ENCODE results near the gene CERS3. TPM values are rescaled to one million over a fixed set of nuclear protein-coding genes. Genes with fewer than 3 reads are reported as not detected.
A peak's percentile ranks its signal among the peaks of the same experiment; 100 is the strongest.

Gene CERS3
- total RNA-seq: under 1 TPM; 0.34 to 0.44 TPM

DNA sequence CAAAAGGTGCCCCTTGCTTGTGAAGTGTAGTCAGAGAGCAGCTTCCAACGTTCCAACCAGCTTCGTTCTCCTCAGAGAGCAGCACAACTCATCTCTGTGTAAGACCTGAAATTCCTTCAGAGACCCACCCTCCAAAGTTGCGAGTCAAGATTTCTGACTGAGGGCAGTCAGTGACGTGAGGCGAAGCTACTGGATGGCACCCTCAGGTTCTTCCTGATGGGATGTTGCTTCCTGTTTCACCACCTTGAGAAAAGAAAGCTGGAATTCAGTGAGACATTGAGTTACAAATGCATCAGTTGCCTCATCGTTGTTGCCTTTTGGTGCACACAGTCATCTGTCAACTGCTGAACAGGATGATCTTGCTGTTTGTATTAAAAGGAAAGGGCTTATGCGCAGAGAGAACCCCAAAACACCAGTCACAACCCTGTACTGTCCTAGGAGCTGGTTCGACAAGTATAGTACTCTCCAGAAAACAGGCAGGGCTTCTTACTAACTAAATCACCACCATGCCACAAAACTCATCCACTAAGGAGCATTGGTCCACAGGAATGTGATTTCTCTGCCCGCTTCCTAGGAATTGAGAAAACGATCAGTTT lies at the start of gene CERS3:
Gene CERS3 (minus strand): TSS at position 118 of the 596 bp plus-strand sequence. CDS start 27,101 bp downstream, outside the sequence.
- no peaks in the 10 kb centered on the region for H3K9me3 Mint-ChIP-seq
- no peak within 1 kb of the TSS for H3K27ac Mint-ChIP-seq
- no peak within 1 kb of the TSS for H3K4me3 Mint-ChIP-seq
- no peak for ATAC-seq (ENCODE audit: low read depth)
- no peaks in the 10 kb centered on the region for H3K4me1 Mint-ChIP-seq
- POLR2A ChIA-PET: no interaction called here
- H3K36me3 Mint-ChIP-seq: no peaks in the 10 kb centered on the region
- peaks cover 3% of the 10 kb centered on the region for H3K27me3 Mint-ChIP-seq
- DNase-seq: no peak

DNA sequence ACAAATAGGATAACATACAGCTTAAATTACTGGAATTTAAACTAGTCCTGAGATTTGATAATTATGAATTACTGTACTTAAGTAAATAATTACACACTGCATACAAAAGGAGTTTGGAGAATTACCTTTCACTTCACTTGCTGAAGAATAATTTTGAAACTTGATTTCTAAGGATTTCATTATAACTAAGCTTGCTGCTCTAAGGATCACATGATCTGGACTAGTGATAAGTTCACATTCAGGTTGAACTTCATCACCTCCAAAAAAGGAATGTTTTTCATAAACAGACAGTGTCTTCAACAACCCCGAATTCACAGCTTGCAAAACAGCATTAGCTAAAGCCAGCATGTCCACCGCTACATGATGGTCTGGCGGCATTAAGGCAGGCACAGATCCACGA lies 44.8 kb upstream of the CERS3 start:
- POLR2A ChIA-PET: interaction anchor here (0.7 to 1.0 kb wide), 2 partner anchors 24 to 223 kb away, joined by 3 read pairs; no protein-coding TSS in a partner anchor
- peaks cover 27% of the 10 kb centered on the region for H3K4me1 Mint-ChIP-seq
- no peaks in the 10 kb centered on the region for H3K27me3 Mint-ChIP-seq
- ATAC-seq (ENCODE audit: low read depth): no peak
- H3K4me3 Mint-ChIP-seq: no peak overlapping the region
- H3K9me3 Mint-ChIP-seq: no peaks in the 10 kb centered on the region
- H3K36me3 Mint-ChIP-seq: peaks cover 33% of the 10 kb centered on the region
- no peak for DNase-seq
- H3K27ac Mint-ChIP-seq: no peak overlapping the region

DNA sequence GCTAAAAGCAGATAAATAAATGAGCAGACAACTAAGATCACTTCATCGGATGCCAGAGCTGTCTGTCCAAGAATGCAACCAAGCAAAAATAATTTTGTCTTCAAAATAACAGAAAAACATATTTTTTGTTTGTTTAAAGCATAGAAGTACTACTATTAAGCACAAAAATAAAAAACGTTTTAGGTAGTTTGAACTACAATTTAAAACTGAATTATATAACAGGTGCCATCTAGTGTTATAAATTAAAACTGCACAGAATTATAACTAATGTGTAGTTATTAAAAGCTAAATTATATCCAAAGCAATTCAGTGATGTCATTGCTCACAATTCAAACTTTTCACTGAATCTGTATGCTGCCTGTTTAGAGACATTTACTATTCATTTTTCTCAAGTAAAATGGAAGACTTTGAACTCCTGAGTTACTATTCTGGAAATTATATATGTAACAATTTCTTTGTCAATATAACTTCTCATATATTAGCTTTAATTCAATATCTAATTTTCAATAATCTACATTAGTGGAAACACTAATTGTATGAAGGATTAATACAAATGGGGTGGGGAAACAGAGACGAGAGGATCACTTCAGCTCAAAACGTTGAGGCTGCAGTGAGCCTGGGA lies 43.7 kb upstream of the CERS3 start:
- DNase-seq (no peak), ATAC-seq (ENCODE audit: low read depth) (no peak)
- peaks cover 27% of the 10 kb centered on the region for H3K4me1 Mint-ChIP-seq

GRCh38 chr15:100571592-100572167 lies 42.9 kb upstream of the CERS3 start:
- H3K27me3 Mint-ChIP-seq: no peaks in the 10 kb centered on the region
- peaks cover 27% of the 10 kb centered on the region for H3K4me1 Mint-ChIP-seq
- no peaks in the 10 kb centered on the region for H3K9me3 Mint-ChIP-seq
- POLR2A ChIA-PET: interaction anchor here (1.2 to 1.4 kb wide), 3 partner anchors 25 to 31 kb away, joined by 3 to 7 read pairs (median 6); partner anchors contain the start of genes ASB7 and LINS1
- peak overlapping the region; percentile 23 for H3K4me3 Mint-ChIP-seq
- DNase-seq (no peak), ATAC-seq (ENCODE audit: low read depth) (peak; percentile 30)
- H3K27ac Mint-ChIP-seq: peak overlapping the region; percentile 75
- peaks cover 28% of the 10 kb centered on the region for H3K36me3 Mint-ChIP-seq

More for the DNA sequence above, 43.7 kb upstream of the CERS3 start:
- H3K27ac Mint-ChIP-seq: no peak overlapping the region
- no peak overlapping the region for H3K4me3 Mint-ChIP-seq
- H3K36me3 Mint-ChIP-seq: peaks cover 31% of the 10 kb centered on the region
- POLR2A ChIA-PET: interaction anchor here (1.2 kb wide), 2 partner anchors 30 to 31 kb away, joined by 3 to 6 read pairs; partner anchors contain the start of genes ASB7 and LINS1
- no peaks in the 10 kb centered on the region for H3K9me3 Mint-ChIP-seq
- no peaks in the 10 kb centered on the region for H3K27me3 Mint-ChIP-seq

- DNase-seq: no peak
- Mint-ChIP-seq H3K9me3 (no peaks in the 10 kb centered on the region), H3K27ac (peak overlapping the region; percentile 75), H3K36me3 (peaks cover 24% of the 10 kb centered on the region), H3K4me1 (peaks cover 24% of the 10 kb centered on the region), H3K4me3 (peak overlapping the region; percentile 23), H3K27me3 (no peaks in the 10 kb centered on the region)
- peak; percentile 56 for ATAC-seq (ENCODE audit: low read depth)
- POLR2A ChIA-PET: interaction anchor here (0.9 to 1.5 kb wide), 3 partner anchors 26 to 232 kb away, joined by 3 to 7 read pairs (median 5); no protein-coding TSS in a partner anchor
These were observed 42.1 kb upstream of the CERS3 start for GRCh38 chr15:100570735-100571313.

GRCh38 chr15:100570275-100570674 lies 41.5 kb upstream of the CERS3 start:
- Mint-ChIP-seq H3K27ac (peak overlapping the region; percentile 75), H3K9me3 (no peaks in the 10 kb centered on the region), H3K4me1 (peaks cover 21% of the 10 kb centered on the region), H3K27me3 (no peaks in the 10 kb centered on the region), H3K36me3 (peaks cover 24% of the 10 kb centered on the region), H3K4me3 (peak overlapping the region; percentile 23)
- ATAC-seq (ENCODE audit: low read depth): no peak
- DNase-seq: no peak
- POLR2A ChIA-PET: interaction anchor here (0.9 to 1.5 kb wide), 3 partner anchors 26 to 232 kb away, joined by 3 to 7 read pairs (median 5); no protein-coding TSS in a partner anchor

DNA sequence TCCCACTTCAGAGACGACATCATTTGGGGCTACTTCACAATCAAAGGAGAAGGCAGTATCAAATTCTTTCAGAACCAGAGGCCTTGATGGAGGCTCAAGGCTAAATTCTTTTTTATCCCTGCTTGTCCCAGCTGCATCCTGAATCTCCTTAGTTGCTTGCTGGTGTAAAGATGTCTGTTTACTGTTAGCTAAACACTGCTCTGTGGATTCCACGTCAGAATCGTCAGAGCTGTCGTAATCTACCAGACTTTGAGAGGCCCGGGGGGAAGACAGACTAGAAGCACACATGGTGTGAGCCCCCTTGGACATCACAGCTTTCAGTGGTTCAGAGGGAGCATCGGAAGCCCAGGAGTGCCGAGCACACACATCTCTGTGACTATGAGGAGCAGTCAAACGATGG lies 40.6 kb upstream of the CERS3 start:
- no peak overlapping the region for H3K27ac Mint-ChIP-seq
- H3K4me3 Mint-ChIP-seq: no peak overlapping the region
- H3K36me3 Mint-ChIP-seq: peaks cover 28% of the 10 kb centered on the region
- POLR2A ChIA-PET: no interaction called here
- H3K9me3 Mint-ChIP-seq: no peaks in the 10 kb centered on the region
- ATAC-seq (ENCODE audit: low read depth) (no peak), DNase-seq (no peak)
- peaks cover 21% of the 10 kb centered on the region for H3K4me1 Mint-ChIP-seq
- H3K27me3 Mint-ChIP-seq: no peaks in the 10 kb centered on the region

DNA sequence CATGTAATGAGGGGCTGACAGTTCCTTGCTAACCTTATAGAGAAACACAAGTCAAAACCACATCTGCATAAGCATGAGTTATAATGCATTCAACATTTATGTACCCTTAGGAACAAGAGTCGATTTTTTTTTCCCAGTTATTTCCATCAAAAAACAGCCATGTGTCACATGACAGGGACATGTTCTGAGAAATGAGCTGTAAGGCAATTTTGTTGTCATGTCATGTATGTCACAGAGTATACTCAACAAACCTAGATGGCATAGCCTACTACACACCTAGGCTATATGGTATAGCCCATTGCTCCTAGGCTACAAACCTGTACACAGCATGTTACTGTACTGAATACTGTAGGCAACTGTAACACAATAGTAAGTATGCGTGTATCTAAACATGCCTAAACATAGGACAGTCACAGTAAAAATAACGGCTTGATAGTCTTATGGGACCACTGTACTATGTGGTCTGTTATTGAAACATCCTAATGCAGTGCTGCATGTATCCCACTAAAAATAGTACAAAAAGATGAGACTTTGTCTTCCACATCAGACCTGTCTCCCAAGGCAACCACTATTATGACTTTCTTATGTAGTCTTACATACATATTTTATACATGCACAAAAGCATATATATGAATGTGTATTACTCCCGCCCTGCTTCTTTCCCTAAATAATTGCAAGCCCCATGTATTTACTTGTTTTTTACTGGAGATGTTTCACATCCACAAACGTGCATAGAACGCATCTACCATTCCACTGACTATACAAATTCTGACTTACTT lies 38.3 kb upstream of the CERS3 start:
- no peak for DNase-seq
- ATAC-seq (ENCODE audit: low read depth): no peak
- Mint-ChIP-seq H3K27me3 (no peaks in the 10 kb centered on the region), H3K4me1 (peaks cover 20% of the 10 kb centered on the region), H3K9me3 (no peaks in the 10 kb centered on the region), H3K36me3 (peaks cover 26% of the 10 kb centered on the region), H3K27ac (no peak overlapping the region), H3K4me3 (no peak overlapping the region)
- POLR2A ChIA-PET: no interaction called here

DNA sequence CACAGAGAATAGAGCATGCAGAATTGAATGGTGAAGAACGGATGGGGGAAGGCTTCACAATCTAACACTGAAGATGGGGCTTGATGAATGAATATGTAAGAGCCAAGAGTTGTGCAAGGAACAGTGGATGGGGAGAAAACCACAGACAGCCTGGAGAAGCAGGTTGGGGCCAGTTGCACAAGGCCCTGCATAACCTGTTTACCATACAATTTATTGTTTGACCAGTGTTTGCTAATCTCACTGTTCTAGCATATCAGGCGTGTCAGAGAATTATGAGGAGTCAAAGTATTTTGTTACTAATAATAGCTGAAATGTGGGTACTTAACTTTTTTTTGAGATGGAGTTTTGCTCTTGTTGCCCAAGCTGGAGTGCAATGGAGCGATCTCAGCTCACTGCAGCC lies 36.8 kb upstream of the CERS3 start:
- peaks cover 29% of the 10 kb centered on the region for H3K36me3 Mint-ChIP-seq
- no peak for DNase-seq
- POLR2A ChIA-PET: no interaction called here

GRCh38 chr15:100560323-100560722 lies 31.6 kb upstream of the CERS3 start:
- Mint-ChIP-seq H3K36me3 (peaks cover 21% of the 10 kb centered on the region), H3K4me1 (no peaks in the 10 kb centered on the region), H3K9me3 (no peaks in the 10 kb centered on the region), H3K27ac (no peak overlapping the region), H3K27me3 (no peaks in the 10 kb centered on the region), H3K4me3 (no peak overlapping the region)
- ATAC-seq (ENCODE audit: low read depth): no peak
- POLR2A ChIA-PET: no interaction called here
- no peak for DNase-seq

More for the DNA sequence above, 36.8 kb upstream of the CERS3 start:
- no peak for ATAC-seq (ENCODE audit: low read depth)
- Mint-ChIP-seq H3K4me1 (peaks cover 7% of the 10 kb centered on the region), H3K9me3 (no peaks in the 10 kb centered on the region), H3K27me3 (no peaks in the 10 kb centered on the region), H3K4me3 (no peak overlapping the region), H3K27ac (no peak overlapping the region)

DNA sequence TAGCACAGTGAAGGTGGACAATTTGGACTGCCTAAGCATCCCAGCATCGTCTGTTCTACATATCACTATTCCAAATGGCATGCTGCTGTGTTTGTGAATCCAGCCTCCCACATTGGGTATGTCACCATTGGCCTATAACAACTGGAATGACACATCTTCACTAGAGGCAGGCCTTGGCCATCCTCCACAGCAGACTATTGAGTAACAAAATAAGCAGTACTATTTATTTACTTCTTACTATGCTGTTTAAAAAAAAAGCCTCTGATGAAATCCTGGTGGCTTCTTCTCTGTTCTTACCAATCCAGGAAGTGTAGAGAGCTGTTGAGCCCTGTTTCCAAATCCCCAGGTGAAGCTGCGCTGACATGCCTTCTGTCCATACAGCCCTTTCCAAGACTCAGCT lies 30.6 kb upstream of the CERS3 start:
- Mint-ChIP-seq H3K9me3 (no peaks in the 10 kb centered on the region), H3K27me3 (no peaks in the 10 kb centered on the region), H3K4me1 (no peaks in the 10 kb centered on the region), H3K4me3 (no peak overlapping the region), H3K27ac (no peak overlapping the region), H3K36me3 (peaks cover 19% of the 10 kb centered on the region)
- DNase-seq (no peak), ATAC-seq (ENCODE audit: low read depth) (no peak)
- POLR2A ChIA-PET: no interaction called here

- H3K4me3 Mint-ChIP-seq: no peak overlapping the region
- H3K36me3 Mint-ChIP-seq: peaks cover 22% of the 10 kb centered on the region
- no peak for DNase-seq
- no peak for ATAC-seq (ENCODE audit: low read depth)
- no peaks in the 10 kb centered on the region for H3K9me3 Mint-ChIP-seq
- H3K27ac Mint-ChIP-seq: no peak overlapping the region
- no peaks in the 10 kb centered on the region for H3K27me3 Mint-ChIP-seq
- POLR2A ChIA-PET: no interaction called here
- no peaks in the 10 kb centered on the region for H3K4me1 Mint-ChIP-seq
These were observed 30.1 kb upstream of the CERS3 start for GRCh38 chr15:100558771-100559254.

DNA sequence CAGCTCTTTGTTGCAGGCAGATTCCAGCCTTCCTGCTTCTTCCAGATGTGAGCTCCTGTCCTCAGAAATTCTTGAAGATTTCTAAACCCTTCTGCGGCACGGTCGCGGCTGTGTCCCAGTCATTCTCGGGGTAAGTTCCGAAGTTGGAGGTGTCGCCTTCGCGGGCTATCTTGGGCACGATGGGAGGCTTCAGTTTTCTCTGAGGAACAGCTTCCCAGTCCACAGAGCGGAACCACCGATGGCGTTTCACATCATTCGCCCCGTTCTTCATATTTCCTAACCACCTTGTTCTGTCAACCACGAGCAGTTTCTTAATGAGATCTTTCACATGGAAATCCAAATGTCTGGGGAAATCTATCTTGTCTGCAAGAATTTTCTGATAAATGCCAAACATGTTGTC lies 24.7 kb upstream of the CERS3 start:
- DNase-seq (no peak), ATAC-seq (ENCODE audit: low read depth) (no peak)
- Mint-ChIP-seq H3K4me3 (no peak overlapping the region), H3K27me3 (no peaks in the 10 kb centered on the region), H3K9me3 (peaks cover 5% of the 10 kb centered on the region), H3K27ac (no peak overlapping the region), H3K4me1 (no peaks in the 10 kb centered on the region), H3K36me3 (peaks cover 24% of the 10 kb centered on the region)
- POLR2A ChIA-PET: no interaction called here

All from activated naive CD8-positive, alpha-beta T cell treated with anti-CD3 and anti-CD28 coated beads, Interleukin-2, amount 10 ng/mL, durations not matched to agents 7 days and 5 days (primary cell).